ENCODE measurements around the gene PDZRN4. TPM values are rescaled to one million over a fixed set of nuclear protein-coding genes. Genes with fewer than 3 reads are reported as not detected.

PDZRN4 gene
- total and polyA plus RNA-seq, 2 donors (not counting 3 experiments of a cell fraction or from before 2014, with no cell fraction given), result not detected

GRCh38 chr12:41514907-41515306 is 326.8 kb downstream of the PDZRN4 start:
- Histone ChIP-seq H3K27me3 (ENCODE audit: control insufficient read depth in 2 of 2, insufficient read depth in 2 of 2, low read length in 2 of 2) (no peaks in the 10 kb centered on the region), H3K79me2 (ENCODE audit: control insufficient read depth, insufficient read depth, low read length) (no peaks in the 10 kb centered on the region), H3K27ac (ENCODE audit: insufficient read depth, low read depth, low read length) (no peak overlapping the region), H3K36me3 (ENCODE audit: control insufficient read depth in 2 of 2, extremely low read depth in 1 of 2, insufficient read depth in 2 of 2, low read length in 2 of 2) (no peaks in the 10 kb centered on the region), H3K9me3 (replicated peaks; ENCODE audit: control insufficient read depth, insufficient read depth, low read length) (no peaks in the 10 kb centered on the region), H3K4me2 (ENCODE audit: insufficient read depth, low read length) (no peak overlapping the region), H3K9me1 (replicated peaks; ENCODE audit: control insufficient read depth, extremely low read depth, insufficient read depth, low read length) (no peaks in the 10 kb centered on the region), H2AFZ (ENCODE audit: low read depth, low read length) (no peak overlapping the region), H3K4me3 (replicated peaks in 1 of 3; ENCODE audit: insufficient read depth in 1 of 3, low read depth in 1 of 3, low read length in 3 of 3) (no peak overlapping the region), H4K20me1 (replicated peaks; ENCODE audit: control insufficient read depth, extremely low read depth, insufficient read depth, low read length) (no peaks in the 10 kb centered on the region), H3K4me1 (ENCODE audit: control insufficient read depth, extremely low read depth, insufficient read depth, low read length) (peaks cover 11% of the 10 kb centered on the region), H3K9ac (replicated peaks; ENCODE audit: extremely low read depth, insufficient read depth, low read length) (no peak overlapping the region)
- BruUV-seq (replicated peaks), result no TSS peak
- no peak for TF ChIP-seq MYC (IDR thresholded peaks at IDR 0.05; ENCODE audit: low read depth, low read length)
- no peak for TF ChIP-seq POLR2AphosphoS5 (IDR thresholded peaks at IDR 0.05; ENCODE audit: insufficient read depth, low read depth, low read length)
- no peak for TF ChIP-seq EZH2 (IDR thresholded peaks at IDR 0.05; ENCODE audit: borderline replicate concordance, low read depth, low read length, severe bottlenecking)
- TF ChIP-seq POLR2A (IDR thresholded peaks at IDR 0.05; ENCODE audit: low read depth, low read length), result no peak
- no peak for TF ChIP-seq JUN (IDR thresholded peaks at IDR 0.05; ENCODE audit: borderline replicate concordance, insufficient read depth, insufficient read length, low read depth)
- TF ChIP-seq GATA2 (IDR thresholded peaks at IDR 0.05; ENCODE audit: insufficient read depth, insufficient read length, low read depth, low read length), result no peak
- peak in 1 of 2 donors; percentile 19 for TF ChIP-seq CTCF (IDR thresholded peaks at IDR 0.05; ENCODE audit: extremely low read depth in 1 of 2, insufficient read depth in 1 of 2, low read depth in 1 of 2, low read length in 2 of 2)
- TF ChIP-seq MAX (IDR thresholded peaks at IDR 0.05; ENCODE audit: insufficient read depth, insufficient read length), result no peak
- DNase-seq (ENCODE audit: low read depth, low spot score) (no peak), FAIRE-seq (no peak)
- intact Hi-C loops (cut with micrococcal nuclease) (no loop called here), dilution Hi-C loops (cut with MboI; ENCODE audit: extremely low pct_ligation_motif_present, low sequenced_read_pairs) (no loop called here)
- ChIA-PET POLR2A (no interaction called here), CTCF (interaction anchor here (1.7 kb wide), 1 partner anchor 509 kb away, joined by 4 read pairs; no protein-coding TSS in a partner anchor)
